Skeletal muscle tissue (tissue), 3 donors: ENCODE results near the gene C17orf114.
"Not testable (repeated sequence)": the region's sequence is repeated elsewhere in the genome, so short reads cannot be mapped to it uniquely, and the experiment has no call there.

Source experiments
- H3K27ac ChIP-seq: one replicate; pipeline ENCODE4 v1.7.0; 2013; ENCODE audit warnings: mild to moderate bottlenecking, low read depth, low read length, inconsistent platforms
- H3K27me3 ChIP-seq, 3 donors: one replicate each; pipeline ENCODE4 v1.7.0; 2013; ENCODE audit warnings: low read length in 3 of 3; ENCODE audit not compliant: control insufficient read depth in 3 of 3, insufficient read depth in 3 of 3
- H3K36me3 ChIP-seq, 3 donors: one replicate each; pipeline ENCODE4 v1.7.0; 2013; ENCODE audit warnings: low read length in 3 of 3; ENCODE audit not compliant: control insufficient read depth in 3 of 3, insufficient read depth in 3 of 3
- H3K4me1 ChIP-seq, 3 donors: one replicate each; pipeline ENCODE4 v1.7.0; 2013; ENCODE audit warnings: low read length in 3 of 3, mild to moderate bottlenecking in 3 of 3; ENCODE audit not compliant: control insufficient read depth in 3 of 3, insufficient read depth in 3 of 3
- H3K4me3 ChIP-seq, 3 donors: one replicate each; pipeline ENCODE4 v1.7.0; 2013; ENCODE audit warnings: low read length in 3 of 3
- H3K9ac ChIP-seq, 3 donors: one replicate each; pipeline ENCODE4 v1.7.0; 2013; ENCODE audit warnings: low read length in 3 of 3, mild to moderate bottlenecking in 3 of 3, moderate library complexity in 2 of 3, low read depth in 1 of 3
- H3K9me3 ChIP-seq, 3 donors: one replicate each; pipeline ENCODE4 v1.7.0; 2013; ENCODE audit warnings: low read length in 3 of 3; ENCODE audit not compliant: control insufficient read depth in 3 of 3
- donor health status: Osteomylitis.

C17orf114 gene

DNA sequence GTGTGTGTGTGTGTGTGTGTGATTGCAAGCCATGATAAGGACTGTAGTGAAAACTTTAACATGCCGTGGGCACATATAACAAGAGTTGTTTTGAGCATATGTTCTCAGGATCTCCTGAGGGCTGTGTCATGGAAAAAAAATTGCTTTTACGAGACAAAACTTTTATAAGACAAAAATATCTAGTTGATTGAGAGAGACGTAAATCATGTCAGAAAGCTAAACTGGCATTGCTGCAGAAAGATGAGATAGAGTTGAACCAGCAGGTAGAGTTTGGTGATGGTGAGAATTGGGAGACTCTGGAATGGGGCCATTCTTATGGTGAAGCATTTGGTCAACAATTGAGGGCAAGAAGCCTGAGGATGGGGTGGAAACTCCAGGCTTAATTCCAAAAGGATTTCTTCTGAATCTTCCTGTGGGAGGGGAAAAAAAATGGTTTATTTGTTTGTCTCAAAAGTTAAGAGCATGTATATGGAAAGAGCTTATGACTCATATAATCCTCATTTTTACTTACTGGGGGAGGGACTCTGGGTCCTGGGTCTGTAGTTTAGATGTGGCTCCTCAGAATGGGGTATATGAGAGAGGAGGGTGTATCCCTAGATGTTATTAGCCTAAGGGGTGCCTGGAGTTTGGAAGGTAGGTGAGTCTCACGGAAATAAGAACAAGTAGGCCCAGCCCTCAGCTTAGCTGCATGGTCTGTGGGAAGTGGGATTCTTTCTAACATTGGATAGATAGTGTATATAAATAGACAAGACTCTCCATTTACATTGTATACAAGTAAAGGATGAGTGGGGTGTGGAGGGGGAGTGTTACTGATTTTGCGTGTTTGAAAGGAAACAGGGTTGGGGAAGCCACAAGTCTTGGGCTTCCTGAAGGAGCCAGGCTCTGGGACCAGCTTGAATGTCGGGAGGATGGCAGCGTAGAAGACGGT, 38.1 kb upstream of the C17orf114 start:
- Histone ChIP-seq H3K9ac (no peak overlapping the region), H3K27me3 (no peaks in the 10 kb centered on the region), H3K4me1 (peaks cover 17 to 30% (median 28%) of the 10 kb centered on the region in 3 donors), H3K9me3 (no peaks in the 10 kb centered on the region), H3K36me3 (peaks cover 0 to 5% (median 0%) of the 10 kb centered on the region in 3 donors), H3K4me3 (no peak overlapping the region), H3K27ac (no peak overlapping the region)

DNA sequence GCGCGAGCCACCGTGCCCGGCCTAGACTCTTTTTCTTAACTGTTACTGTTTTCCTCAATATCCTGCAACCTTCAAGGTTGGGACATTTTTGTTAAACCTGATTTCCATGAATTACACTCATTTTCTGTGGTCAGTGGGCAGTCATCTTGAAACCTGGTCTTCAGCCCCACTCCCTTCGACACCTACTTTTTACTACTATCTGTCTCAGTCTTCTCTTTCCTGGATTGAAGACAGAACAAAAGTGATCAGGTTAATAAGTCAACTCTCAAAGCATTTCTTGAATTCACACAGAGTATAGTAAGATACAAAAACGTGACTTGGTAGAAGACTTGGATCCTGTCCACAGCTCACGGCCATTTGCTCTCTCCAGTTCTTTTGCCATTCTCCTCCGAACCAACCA, 37.1 kb upstream of the C17orf114 start:
- Histone ChIP-seq H3K4me1 (peaks cover 25 to 38% (median 35%) of the 10 kb centered on the region in 3 donors), H3K4me3 (no peak overlapping the region), H3K9ac (no peak overlapping the region), H3K36me3 (peaks cover 0 to 5% (median 0%) of the 10 kb centered on the region in 3 donors), H3K27me3 (no peaks in the 10 kb centered on the region), H3K9me3 (no peaks in the 10 kb centered on the region), H3K27ac (no peak overlapping the region)

DNA sequence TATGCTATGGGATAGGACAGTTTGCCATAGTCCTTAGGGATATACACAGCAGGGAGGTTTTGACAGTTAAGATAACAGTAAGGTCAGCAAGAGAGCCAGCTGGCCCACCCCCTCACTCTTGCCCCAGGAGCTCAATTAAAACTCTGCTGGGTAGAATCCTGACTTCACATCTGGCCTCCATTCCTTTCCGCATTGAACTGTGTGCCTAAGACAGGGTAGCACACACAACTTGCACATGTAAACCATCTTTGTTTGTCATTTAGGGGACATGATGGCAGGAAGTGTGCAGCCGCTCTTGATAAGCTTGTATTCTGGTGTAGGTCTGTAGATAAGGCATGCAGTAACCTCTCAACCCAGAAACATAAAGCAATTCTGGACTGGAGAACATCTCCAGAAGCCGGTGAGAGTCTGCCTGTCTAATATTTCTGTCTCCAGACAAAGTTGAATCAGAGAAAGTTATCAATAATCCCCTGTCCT, 36.2 kb upstream of the C17orf114 start:
- peaks cover 31 to 43% (median 41%) of the 10 kb centered on the region in 3 donors for H3K4me1 ChIP-seq
- no peak overlapping the region for H3K27ac ChIP-seq
- no peaks in the 10 kb centered on the region for H3K9me3 ChIP-seq
- no peaks in the 10 kb centered on the region for H3K27me3 ChIP-seq
- H3K9ac ChIP-seq = peak overlapping the region in 1 of 3 donors; percentile 34
- peaks cover 0 to 5% (median 0%) of the 10 kb centered on the region in 3 donors for H3K36me3 ChIP-seq
- no peak overlapping the region for H3K4me3 ChIP-seq

DNA sequence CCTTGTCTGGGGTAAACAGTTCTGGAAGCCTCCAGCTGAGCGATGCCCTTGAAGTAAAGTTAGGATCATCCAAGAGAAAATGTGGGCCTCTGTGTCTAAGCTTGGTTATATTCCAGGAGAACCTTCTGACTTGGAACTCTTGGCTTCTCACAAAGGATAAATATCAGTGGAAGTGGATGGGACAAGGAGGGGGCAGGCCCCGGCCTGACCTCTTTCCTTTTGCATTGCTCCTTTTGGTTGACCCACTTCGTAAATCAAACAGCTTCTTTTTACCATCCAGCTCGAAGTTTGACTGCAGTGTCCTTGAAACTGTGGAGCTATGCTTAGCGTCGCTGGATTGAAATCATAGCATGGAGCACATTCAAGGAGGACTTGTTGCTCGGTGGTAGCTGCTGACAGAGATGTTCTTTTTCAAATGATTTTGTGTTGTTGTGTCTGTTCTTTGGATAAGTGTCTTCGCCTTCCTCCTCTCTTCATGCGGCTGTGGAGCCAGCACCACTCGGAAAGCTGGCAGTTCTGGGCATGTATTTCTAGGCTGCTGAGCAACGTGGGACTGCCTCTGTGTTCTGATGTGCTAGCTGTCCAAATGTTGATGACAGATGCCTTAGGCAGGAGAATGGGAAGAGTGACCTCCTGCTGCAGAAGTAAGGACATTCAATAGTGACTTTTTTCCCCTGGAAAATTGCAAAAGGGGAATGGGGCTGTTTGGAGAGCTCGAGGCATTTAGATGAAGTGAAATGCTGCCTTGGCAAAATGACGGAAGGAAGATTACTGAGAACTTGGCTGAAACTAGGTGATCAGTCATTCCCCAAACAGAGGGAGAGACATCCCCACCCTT, 35.6 kb upstream of the C17orf114 start:
- Histone ChIP-seq H3K4me1 (peaks cover 31 to 43% (median 41%) of the 10 kb centered on the region in 3 donors), H3K9ac (peak overlapping the region in 2 of 3 donors; percentile 1 to 34), H3K4me3 (no peak overlapping the region), H3K27ac (peak overlapping the region; percentile 17), H3K27me3 (no peaks in the 10 kb centered on the region), H3K36me3 (peaks cover 0 to 5% (median 0%) of the 10 kb centered on the region in 3 donors), H3K9me3 (no peaks in the 10 kb centered on the region)

DNA sequence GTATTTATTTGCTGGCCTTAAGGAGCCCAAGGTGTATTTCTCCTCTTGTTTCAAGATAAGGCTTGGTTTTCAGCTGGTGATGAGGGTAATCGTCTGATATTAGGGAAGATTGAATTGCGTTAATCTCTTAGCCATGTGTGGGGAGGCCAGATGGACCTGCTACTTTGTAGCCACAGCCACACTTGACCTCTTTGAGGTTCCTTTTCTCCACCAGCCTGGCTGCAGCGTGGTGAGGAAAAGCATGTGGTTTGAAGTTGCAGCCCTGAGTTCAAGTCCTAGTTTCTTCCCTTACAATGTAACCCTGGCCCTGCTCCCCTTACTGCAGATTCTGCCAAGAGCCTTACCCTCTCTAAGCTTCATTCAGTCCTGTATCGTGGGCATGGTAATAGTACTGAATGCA, 34.1 kb upstream of the C17orf114 start:
- Histone ChIP-seq H3K9me3 (no peaks in the 10 kb centered on the region), H3K4me1 (peaks cover 31 to 43% (median 41%) of the 10 kb centered on the region in 3 donors), H3K9ac (peak overlapping the region in 1 of 3 donors; percentile 7), H3K27ac (no peak overlapping the region), H3K36me3 (peaks cover 0 to 5% (median 0%) of the 10 kb centered on the region in 3 donors), H3K27me3 (no peaks in the 10 kb centered on the region), H3K4me3 (no peak overlapping the region)

DNA sequence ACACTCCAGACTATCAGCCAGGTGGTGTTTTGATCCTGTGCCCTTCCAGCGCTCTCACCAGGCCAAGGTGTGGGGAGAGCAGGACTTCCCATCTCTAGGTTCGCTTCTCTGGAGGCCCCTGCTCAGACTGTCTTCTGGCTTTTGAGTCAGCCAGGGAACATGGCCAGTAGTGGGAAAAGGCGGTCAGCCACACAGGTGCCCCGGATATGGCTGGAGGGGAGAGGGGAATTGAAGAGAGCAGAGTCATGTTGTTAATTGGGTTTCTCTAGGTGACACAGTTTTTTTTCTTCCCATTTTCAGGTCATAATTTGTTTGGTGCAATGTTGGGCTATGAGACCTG, 32.5 kb upstream of the C17orf114 start:
- Histone ChIP-seq H3K9me3 (no peaks in the 10 kb centered on the region), H3K4me3 (peak overlapping the region in 1 of 3 donors; percentile 87), H3K36me3 (peaks cover 0 to 5% (median 0%) of the 10 kb centered on the region in 3 donors), H3K4me1 (peaks cover 28 to 41% (median 40%) of the 10 kb centered on the region in 3 donors), H3K27me3 (no peaks in the 10 kb centered on the region), H3K9ac (peak overlapping the region; percentile 24 to 92 (median 83)), H3K27ac (peak overlapping the region; percentile 82)

DNA sequence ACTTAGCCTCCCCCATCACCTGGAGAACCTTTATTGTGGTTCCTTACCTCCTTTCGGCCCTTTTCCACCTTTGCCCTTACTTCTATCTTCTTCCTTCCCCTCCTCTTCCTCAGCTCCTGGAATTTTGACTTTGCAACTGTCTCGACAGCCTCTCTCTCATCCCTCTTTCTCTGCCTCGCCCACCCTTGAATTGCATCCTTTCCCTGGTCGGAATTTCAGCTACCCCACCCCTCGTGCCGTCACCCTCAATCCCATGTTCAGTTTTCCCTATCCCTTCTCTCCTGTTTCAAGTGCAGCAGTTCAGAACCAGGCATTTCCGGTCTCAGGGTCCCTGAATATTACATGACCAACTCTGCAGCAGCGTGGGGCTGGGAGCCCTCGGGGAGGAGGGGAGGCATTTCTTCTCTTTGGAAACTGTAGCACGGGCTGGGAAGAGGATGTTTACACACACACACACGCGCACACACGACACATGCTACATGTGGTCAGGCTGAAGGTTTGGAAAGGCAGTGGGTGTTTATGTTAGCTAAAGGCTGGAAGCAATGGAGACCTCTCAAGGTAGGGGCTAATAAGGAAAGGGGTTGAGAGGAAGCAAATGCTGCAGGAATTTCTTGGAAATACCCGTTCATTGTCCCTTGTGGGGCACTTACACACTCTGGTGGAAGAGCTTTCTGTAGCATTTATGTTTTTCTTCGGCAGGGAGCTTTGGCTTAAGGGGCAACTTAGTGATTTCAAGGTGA, 32.0 kb upstream of the C17orf114 start:
- Histone ChIP-seq H3K9me3 (no peaks in the 10 kb centered on the region), H3K4me1 (peaks cover 28 to 41% (median 40%) of the 10 kb centered on the region in 3 donors), H3K36me3 (peaks cover 0 to 5% (median 0%) of the 10 kb centered on the region in 3 donors), H3K9ac (peak overlapping the region; percentile 79 to 92 (median 83)), H3K27ac (peak overlapping the region; percentile 82), H3K4me3 (peak overlapping the region; percentile 87 to 88 (median 88)), H3K27me3 (no peaks in the 10 kb centered on the region)

DNA sequence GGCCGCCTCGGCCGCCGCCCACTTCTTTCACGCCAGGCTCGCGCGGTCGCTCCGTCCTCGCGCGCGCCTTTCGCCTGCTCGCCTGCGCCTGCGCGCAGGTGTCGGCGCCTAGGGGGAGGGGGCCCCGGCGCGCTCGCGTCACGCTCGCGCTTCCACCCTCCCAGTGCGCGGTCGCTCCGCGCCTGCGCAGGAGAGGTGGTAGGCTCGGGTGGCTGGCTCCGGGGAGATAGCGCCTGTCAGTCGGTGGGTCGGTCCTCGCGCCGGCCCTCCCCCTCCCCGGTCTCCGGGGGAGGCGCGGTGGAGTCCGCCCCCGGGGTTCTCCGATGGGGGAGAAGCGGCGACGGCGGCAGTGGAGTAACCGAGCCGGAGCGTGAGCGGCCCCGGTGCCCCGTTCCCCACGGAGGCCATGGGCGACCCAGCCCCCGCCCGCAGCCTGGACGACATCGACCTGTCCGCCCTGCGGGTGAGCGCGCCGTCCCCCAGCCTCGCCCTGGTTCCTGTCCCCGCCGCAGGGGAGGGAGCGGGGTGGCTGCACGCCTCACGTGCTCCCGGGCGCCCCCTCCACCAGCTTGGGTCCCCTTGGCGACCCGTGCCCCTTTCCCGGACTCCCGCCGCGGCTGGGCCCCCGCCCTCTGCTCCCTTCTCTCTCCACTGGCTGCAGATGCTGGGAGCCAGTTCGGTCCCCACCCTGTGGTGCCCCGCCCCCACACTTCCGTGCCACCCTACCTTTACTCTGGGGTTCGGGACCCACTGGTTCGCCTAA, 31.2 kb upstream of the C17orf114 start, which contains the start of gene MINK1:
MINK1 (plus strand) TSS at position 163 of the 763 bp plus-strand sequence; CDS start at position 407, 244 bp downstream.
- peak within 1 kb of the TSS; percentile 87 to 88 (median 88) for H3K4me3 ChIP-seq
- peak within 1 kb of the TSS; percentile 82 for H3K27ac ChIP-seq
- peaks cover 27 to 39% (median 37%) of the 10 kb centered on the region in 3 donors for H3K4me1 ChIP-seq

DNA sequence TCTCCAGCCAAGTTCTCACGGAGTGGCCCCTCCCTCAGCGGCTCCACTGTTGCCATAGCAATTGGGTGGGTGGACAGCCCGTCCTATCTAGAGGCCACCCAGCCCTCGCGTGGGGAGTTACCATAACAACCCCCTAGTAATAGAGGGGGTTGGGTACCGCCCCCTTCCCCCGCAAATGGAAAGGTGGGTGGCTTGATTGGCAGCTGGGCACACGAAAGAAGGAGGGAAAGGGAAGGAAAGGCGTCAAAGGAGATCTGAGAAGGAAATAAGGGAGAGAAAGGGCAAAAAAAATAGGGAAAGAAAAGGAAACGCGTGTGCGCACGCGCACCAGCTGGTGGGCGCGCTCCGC, 30.7 kb upstream of the C17orf114 start:
- Histone ChIP-seq H3K9ac (peak overlapping the region; percentile 77 to 92 (median 83)), H3K27ac (peak overlapping the region; percentile 82), H3K4me3 (peak overlapping the region; percentile 87 to 88 (median 88)), H3K4me1 (peaks cover 22 to 34% (median 31%) of the 10 kb centered on the region in 3 donors)
- not testable (repeated sequence) for H3K36me3 ChIP-seq, H3K9me3 ChIP-seq, H3K27me3 ChIP-seq

More for the DNA sequence above, 31.2 kb upstream of the C17orf114 start, which contains the start of gene MINK1:
- Histone ChIP-seq H3K27me3 (no peaks in the 10 kb centered on the region), H3K9me3 (no peaks in the 10 kb centered on the region), H3K36me3 (peaks cover 0 to 4% (median 0%) of the 10 kb centered on the region in 3 donors), H3K9ac (peak within 1 kb of the TSS; percentile 79 to 92 (median 83))
